HepG2 (cell line): ENCODE measurements around the gene PRR29. TPM values are rescaled to one million over a fixed set of nuclear protein-coding genes. Genes with fewer than 3 reads are reported as not detected.
A peak's percentile ranks its signal among the peaks of the same experiment; 100 is the strongest.

ENCODE experiments used
- ATAC-seq: fragments of 200-7000 bp; cut with Tn5 transposase; 3 replicates; pipeline ENCODE4 v1.9.1; 2020; ENCODE audit warnings: mild to moderate bottlenecking, moderate library complexity
- BruUV-seq: library from RNA; stranded (reverse); fragments of 400-500 nt; replicated peaks from 2 replicates; lab custom pipeline; 2021; lab: Mats Ljungman, UMichigan
- CTCF ChIA-PET: fragments of 300-600 bp; formaldehyde crosslinking; extraction: SDS; loops from one replicate; lab custom pipeline; 2021; ENCODE audit warnings: low total read pairs, inconsistent platforms, low intra/inter-chr PET ratio; lab: Yijun Ruan, JAX
- POLR2A ChIA-PET: fragments of 350-600 bp; sonication (Branson Sonifier 250); formaldehyde crosslinking; loops from one replicate; lab custom pipeline; 2020; ENCODE audit warnings: antibody characterized with exemption, inconsistent platforms; lab: Yijun Ruan, JAX
- DNase-seq: peaks from one replicate; pipeline ENCODE4 v3.0.0-alpha.2; 2015; ENCODE audit warnings: low spot score
- FAIRE-seq: peaks from 3 replicates; lab custom pipeline; 2011; peaks lifted over from hg19 to GRCh38; lab: Jason Lieb, UNC
- H2AFZ ChIP-seq: one replicate; pipeline ENCODE4 v1.6.1; 2011; ENCODE audit warnings: low read length, inconsistent platforms
- H3K27ac ChIP-seq: fragments of 300-600 bp; 3 replicates; pipeline ENCODE4 v1.8.0; 2011; ENCODE audit warnings: mixed run types, mild to moderate bottlenecking, mixed read lengths, low read length, inconsistent platforms; ENCODE audit not compliant: insufficient read depth; ENCODE audit errors: extremely low read length
- H3K27me3 ChIP-seq, 2 experiments: fragments of 200-600 bp in 1 of 2; 2 replicates in 1 of 2; 3 replicates in 1 of 2; pipeline versions ENCODE4 v1.6.0 to v1.8.0; 2011; ENCODE audit warnings: low read length in 2 of 2, mild to moderate bottlenecking in 2 of 2, moderate library complexity in 2 of 2, inconsistent platforms in 1 of 2; ENCODE audit not compliant: insufficient read depth in 2 of 2, control insufficient read depth in 1 of 2
- H3K36me3 ChIP-seq, 2 experiments: fragments of 200-600 bp in 1 of 2; replicated peaks in 1 of 2; 2 replicates in 1 of 2; 3 replicates in 1 of 2; pipeline versions ENCODE4 v1.5.1 to v1.8.0; 2011; ENCODE audit warnings: low read length in 2 of 2, inconsistent platforms in 1 of 2; ENCODE audit not compliant: insufficient read depth in 2 of 2, control insufficient read depth in 1 of 2
- H3K4me1 ChIP-seq: 2 replicates; pipeline ENCODE4 v1.5.1; 2012; ENCODE audit warnings: low read length, inconsistent platforms; ENCODE audit not compliant: insufficient read depth
- H3K4me2 ChIP-seq: 2 replicates; pipeline ENCODE4 v1.6.0; 2011; ENCODE audit warnings: low read depth, low read length, inconsistent platforms
- H3K4me3 ChIP-seq, 3 experiments: fragments of 200-600 bp in 1 of 3; sonication (generic), shearing (Covaris generic) in 1 of 3; replicated peaks in 1 of 3; 2 replicates each; pipeline ENCODE4 v1.5.1; 2011 to 2016; ENCODE audit warnings: low read length in 3 of 3, inconsistent platforms in 2 of 3, low read depth in 2 of 3, mild to moderate bottlenecking in 2 of 3, control low read depth in 1 of 3, mixed read lengths in 1 of 3; ENCODE audit not compliant: insufficient read depth in 1 of 3
- H3K79me2 ChIP-seq: one replicate; pipeline ENCODE4 v1.6.1; 2011; ENCODE audit warnings: low read length, inconsistent platforms; ENCODE audit not compliant: insufficient read depth
- H3K9ac ChIP-seq: 2 replicates; pipeline ENCODE4 v1.6.0; 2011; ENCODE audit warnings: mild to moderate bottlenecking, low read depth, low read length, inconsistent platforms; ENCODE audit not compliant: insufficient read depth
- H3K9me3 ChIP-seq: 2 replicates; pipeline ENCODE4 v1.5.1; 2012; ENCODE audit warnings: mild to moderate bottlenecking, low read length
- H4K20me1 ChIP-seq: 2 replicates; pipeline ENCODE4 v1.6.0; 2011; ENCODE audit warnings: inconsistent platforms, mild to moderate bottlenecking, low read length, moderate library complexity; ENCODE audit not compliant: insufficient read depth
- MAF1 ChIP-seq: sonication (generic); formaldehyde crosslinking; IDR thresholded peaks from 2 replicates; pipeline ENCODE4 v1.5.0; 2020; ENCODE audit warnings: missing genetic modification reagents, borderline replicate concordance
- PITX1 ChIP-seq: sonication (generic); formaldehyde crosslinking; IDR thresholded peaks from 2 replicates; pipeline ENCODE4 v1.5.1; 2020; ENCODE audit warnings: mild to moderate bottlenecking, missing genetic modification reagents
- SRF ChIP-seq: IDR thresholded peaks from 2 replicates; pipeline ENCODE4 v1.6.1; 2011; ENCODE audit warnings: mild to moderate bottlenecking, low read depth, low read length, moderate library complexity
- SRSF9 ChIP-seq: fragments of 200-400 bp; formaldehyde crosslinking; IDR thresholded peaks from 2 replicates; pipeline ENCODE4 v1.6.1; 2018; ENCODE audit warnings: borderline replicate concordance, mild to moderate bottlenecking, low read depth, low read length; ENCODE audit not compliant: insufficient read depth, poor library complexity, severe bottlenecking
- ZNF232 ChIP-seq: sonication (generic); formaldehyde crosslinking; IDR thresholded peaks from 2 replicates; pipeline ENCODE4 v1.4.0; 2020; ENCODE audit warnings: missing genetic modification reagents, borderline replicate concordance
- ZNF839 ChIP-seq: sonication (generic); formaldehyde crosslinking; IDR thresholded peaks from 2 replicates; pipeline ENCODE4 v1.4.0; 2020; ENCODE audit warnings: missing genetic modification reagents, mild to moderate bottlenecking, borderline replicate concordance
- WGBS: methylation state at CpG from one replicate; pipeline ENCODE4 v1.1.6; 2017; ENCODE audit warnings: low lambda C conversion rate; 5-methylcytosine and 5-hydroxymethylcytosine counted together
- in situ Hi-C: cut with HindIII; loops from 2 replicates; pipeline ENCODE4 v1.10.0; 2017; ENCODE audit warnings: low pct_unique_long_range_greater_than_20kb; ENCODE audit not compliant: extremely low pct_ligation_motif_present
- intact Hi-C: fragments of 100-400 bp; cut with micrococcal nuclease; formaldehyde crosslinking; loops from one replicate; pipeline ENCODE4 v1.10.0; 2022; ENCODE audit not compliant: unreplicated experiment
- polyA plus RNA-seq, 8 experiments: library from polyadenylated mRNA; depleted of rRNA in 3 of 8; stranded (reverse) in 7 of 8; unstranded in 1 of 8; fragments of >200 nt; fragmentation: Illumina TruSeq in 4 of 8; extraction: Trizol in 4 of 8; gene quantifications; 2 replicates each; pipeline versions ENCODE4 v1.2.1 to v1.2.3, GENCODE V29; 2011 to 2016; ENCODE audit warnings: low read depth in 4 of 8, missing spikeins in 1 of 8, mixed read lengths in 1 of 8; ENCODE audit not compliant: insufficient read depth in 1 of 8
- total RNA-seq, 5 experiments: library from RNA; depleted of rRNA; stranded (reverse); fragments of >200 nt; fragmentation: Illumina TruSeq; extraction: Trizol; gene quantifications; 2 replicates each; pipeline ENCODE4 v1.2.3, GENCODE V29; 2016; ENCODE audit warnings: low read depth in 1 of 5
- TF ChIP-seq, protein P1 (sequence below): sonication (generic); formaldehyde crosslinking; IDR thresholded peaks from 2 replicates; pipeline ENCODE4 v1.5.0; 2020; ENCODE audit warnings: mild to moderate bottlenecking, missing genetic modification reagents, borderline replicate concordance

PRR29 gene
- total and polyA plus RNA-seq, 2 of the 13 experiments (the other 11 are each of a cell fraction or from before 2014, with no cell fraction given), result 0.07 to 0.20 TPM

DNA sequence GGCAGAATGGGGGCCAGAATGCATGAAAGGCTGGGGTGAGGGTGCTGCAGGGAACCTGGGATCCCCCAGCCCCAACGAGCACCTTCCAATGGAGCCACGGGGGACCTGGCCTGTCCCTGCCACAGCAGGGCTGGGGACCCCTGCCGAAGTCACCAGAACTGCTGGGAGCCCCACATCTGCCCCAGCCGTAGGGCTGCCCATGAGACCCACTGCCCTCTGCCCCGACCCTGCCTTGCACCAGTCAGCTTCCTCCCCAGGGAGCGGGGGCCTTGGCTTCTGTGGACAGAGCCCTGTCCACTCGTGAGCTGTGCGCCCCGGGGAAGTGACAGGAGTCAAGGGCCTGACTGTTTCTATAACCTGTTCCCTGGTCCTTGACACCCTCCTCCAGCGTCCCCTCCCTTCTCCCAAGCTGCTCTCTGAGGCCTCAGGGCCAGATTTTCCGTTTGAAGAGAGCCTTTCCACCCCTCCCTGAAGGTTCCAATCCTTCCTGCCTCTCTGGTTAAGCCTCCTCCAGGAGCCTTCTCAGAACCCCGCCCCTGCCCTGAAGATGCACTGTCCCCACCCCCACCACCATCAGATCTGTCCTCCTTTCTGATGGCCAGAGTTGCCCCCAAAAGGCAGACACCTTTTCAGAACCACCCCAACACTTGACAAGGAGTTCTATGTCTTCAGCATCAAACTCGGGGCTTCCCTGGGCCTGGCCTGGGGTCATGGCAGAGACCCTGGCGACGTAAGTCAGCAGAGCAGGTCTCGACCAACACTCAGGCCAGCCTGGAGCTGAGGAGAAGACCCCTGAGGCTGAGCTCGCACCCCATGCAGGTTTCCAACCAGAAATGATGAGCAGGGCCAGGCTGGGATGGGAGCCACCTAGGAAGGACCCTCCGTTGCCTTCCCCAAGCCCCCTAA, 10.7 kb upstream of the PRR29 start (continued):
- TF ChIP-seq, protein P1, sequence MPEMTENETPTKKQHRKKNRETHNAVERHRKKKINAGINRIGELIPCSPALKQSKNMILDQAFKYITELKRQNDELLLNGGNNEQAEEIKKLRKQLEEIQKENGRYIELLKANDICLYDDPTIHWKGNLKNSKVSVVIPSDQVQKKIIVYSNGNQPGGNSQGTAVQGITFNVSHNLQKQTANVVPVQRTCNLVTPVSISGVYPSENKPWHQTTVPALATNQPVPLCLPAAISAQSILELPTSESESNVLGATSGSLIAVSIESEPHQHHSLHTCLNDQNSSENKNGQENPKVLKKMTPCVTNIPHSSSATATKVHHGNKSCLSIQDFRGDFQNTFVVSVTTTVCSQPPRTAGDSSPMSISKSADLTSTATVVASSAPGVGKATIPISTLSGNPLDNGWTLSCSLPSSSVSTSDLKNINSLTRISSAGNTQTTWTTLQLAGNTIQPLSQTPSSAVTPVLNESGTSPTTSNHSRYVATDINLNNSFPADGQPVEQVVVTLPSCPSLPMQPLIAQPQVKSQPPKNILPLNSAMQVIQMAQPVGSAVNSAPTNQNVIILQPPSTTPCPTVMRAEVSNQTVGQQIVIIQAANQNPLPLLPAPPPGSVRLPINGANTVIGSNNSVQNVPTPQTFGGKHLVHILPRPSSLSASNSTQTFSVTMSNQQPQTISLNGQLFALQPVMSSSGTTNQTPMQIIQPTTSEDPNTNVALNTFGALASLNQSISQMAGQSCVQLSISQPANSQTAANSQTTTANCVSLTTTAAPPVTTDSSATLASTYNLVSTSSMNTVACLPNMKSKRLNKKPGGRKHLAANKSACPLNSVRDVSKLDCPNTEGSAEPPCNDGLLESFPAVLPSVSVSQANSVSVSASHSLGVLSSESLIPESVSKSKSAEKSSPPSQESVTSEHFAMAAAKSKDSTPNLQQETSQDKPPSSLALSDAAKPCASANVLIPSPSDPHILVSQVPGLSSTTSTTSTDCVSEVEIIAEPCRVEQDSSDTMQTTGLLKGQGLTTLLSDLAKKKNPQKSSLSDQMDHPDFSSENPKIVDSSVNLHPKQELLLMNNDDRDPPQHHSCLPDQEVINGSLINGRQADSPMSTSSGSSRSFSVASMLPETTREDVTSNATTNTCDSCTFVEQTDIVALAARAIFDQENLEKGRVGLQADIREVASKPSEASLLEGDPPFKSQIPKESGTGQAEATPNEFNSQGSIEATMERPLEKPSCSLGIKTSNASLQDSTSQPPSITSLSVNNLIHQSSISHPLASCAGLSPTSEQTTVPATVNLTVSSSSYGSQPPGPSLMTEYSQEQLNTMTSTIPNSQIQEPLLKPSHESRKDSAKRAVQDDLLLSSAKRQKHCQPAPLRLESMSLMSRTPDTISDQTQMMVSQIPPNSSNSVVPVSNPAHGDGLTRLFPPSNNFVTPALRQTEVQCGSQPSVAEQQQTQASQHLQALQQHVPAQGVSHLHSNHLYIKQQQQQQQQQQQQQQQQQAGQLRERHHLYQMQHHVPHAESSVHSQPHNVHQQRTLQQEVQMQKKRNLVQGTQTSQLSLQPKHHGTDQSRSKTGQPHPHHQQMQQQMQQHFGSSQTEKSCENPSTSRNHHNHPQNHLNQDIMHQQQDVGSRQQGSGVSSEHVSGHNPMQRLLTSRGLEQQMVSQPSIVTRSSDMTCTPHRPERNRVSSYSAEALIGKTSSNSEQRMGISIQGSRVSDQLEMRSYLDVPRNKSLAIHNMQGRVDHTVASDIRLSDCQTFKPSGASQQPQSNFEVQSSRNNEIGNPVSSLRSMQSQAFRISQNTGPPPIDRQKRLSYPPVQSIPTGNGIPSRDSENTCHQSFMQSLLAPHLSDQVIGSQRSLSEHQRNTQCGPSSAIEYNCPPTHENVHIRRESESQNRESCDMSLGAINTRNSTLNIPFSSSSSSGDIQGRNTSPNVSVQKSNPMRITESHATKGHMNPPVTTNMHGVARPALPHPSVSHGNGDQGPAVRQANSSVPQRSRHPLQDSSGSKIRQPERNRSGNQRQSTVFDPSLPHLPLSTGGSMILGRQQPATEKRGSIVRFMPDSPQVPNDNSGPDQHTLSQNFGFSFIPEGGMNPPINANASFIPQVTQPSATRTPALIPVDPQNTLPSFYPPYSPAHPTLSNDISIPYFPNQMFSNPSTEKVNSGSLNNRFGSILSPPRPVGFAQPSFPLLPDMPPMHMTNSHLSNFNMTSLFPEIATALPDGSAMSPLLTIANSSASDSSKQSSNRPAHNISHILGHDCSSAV, result no peak

DNA sequence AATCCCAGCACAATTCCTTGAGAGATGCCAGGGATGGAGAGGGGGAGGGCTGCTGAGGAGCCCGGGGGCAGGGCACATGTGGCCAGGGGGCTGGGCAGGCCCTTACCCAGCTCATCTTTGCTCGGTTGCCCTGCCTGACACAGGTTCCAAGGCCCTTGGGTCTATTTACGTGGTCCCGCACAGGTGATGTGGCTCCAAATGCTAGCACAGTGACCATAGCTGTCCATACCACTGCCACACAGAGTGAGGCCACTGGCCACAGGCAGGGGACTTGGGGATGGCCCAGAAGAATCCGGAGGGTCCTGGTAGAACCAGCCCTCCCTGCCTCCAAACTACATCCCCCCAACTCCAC, 10.0 kb upstream of the PRR29 start:
- intact Hi-C loops, result no loop called here
- BruUV-seq, result no TSS peak
- no peaks in the 10 kb centered on the region for H4K20me1 ChIP-seq
- ChIA-PET POLR2A (interaction anchor here (0.8 kb wide), 1 partner anchor 37 kb away, joined by 3 read pairs; no protein-coding TSS in a partner anchor), CTCF (no interaction called here)
- no peak overlapping the region for H3K27ac ChIP-seq
- no peaks in the 10 kb centered on the region for H3K79me2 ChIP-seq
- no peak overlapping the region for H3K4me3 ChIP-seq
- WGBS, result 35% methylated on average over 4 of the region's 5 CpGs
- no peak overlapping the region for H3K9ac ChIP-seq
- H3K9me3 ChIP-seq, result no peaks in the 10 kb centered on the region
- peaks cover 27% of the 10 kb centered on the region for H3K4me1 ChIP-seq
- peak; percentile 8; the same call in 1 of the 3 replicates for ATAC-seq
- peaks cover 19 to 58% of the 10 kb centered on the region in 2 experiments; a peak in 4 of 5 replicates for H3K27me3 ChIP-seq
- no peak for DNase-seq
- no peak for FAIRE-seq
- in situ Hi-C loops, result no loop called here
- no peak overlapping the region for H2AFZ ChIP-seq
- H3K36me3 ChIP-seq, result no peaks in the 10 kb centered on the region
- H3K4me2 ChIP-seq, result no peak overlapping the region
- TF ChIP-seq PITX1, result no peak
- TF ChIP-seq SRF, result no peak
- no peak for TF ChIP-seq ZNF232
- TF ChIP-seq ZNF839 (CRISPR knock-in tag), result no peak
- no peak for TF ChIP-seq SRSF9
- no peak for TF ChIP-seq MAF1 (CRISPR knock-in tag)
